T47D (cell line): ENCODE results near the gene FAM149A.

ENCODE experiments used
- DNase-seq, 2 experiments: peaks; one replicate each; pipeline versions ENCODE4 v3.0.0 to v3.0.0-alpha.2; 2011 to 2012; ENCODE audit warnings: low read depth in 1 of 2, low spot score in 1 of 2
- JUND ChIP-seq: IDR thresholded peaks from 2 replicates; pipeline ENCODE4 v1.6.1; 2012; ENCODE audit warnings: low read depth
- in situ Hi-C: cut with HindIII; loops from 2 replicates; pipeline ENCODE4 v1.10.0; 2016; ENCODE audit warnings: low sequenced_read_pairs, low pct_unique_long_range_greater_than_20kb

The FAM149A gene

DNA sequence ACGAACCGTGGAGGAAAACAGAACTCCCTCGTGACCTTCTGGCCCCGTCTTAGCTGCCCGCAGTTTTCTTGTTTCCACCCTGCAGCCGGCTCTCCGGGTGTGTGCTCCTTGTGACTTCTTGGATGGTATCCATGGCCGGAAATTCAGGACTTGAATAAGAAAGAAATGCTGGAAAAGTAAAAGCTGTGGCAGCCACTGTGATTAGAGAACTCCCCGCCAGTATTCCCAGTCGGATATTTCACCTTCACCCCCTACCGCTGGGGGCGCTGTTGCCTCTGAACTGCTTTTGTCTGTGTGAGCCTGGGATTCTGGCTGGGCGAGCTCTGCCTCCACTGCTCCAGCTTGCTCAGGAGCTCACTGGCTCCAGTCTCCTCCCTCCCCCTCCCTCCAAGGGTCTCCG lies 45.4 kb downstream of the FAM149A start:
- in situ Hi-C loops: no loop called here
- no peak for DNase-seq
- TF ChIP-seq JUND: no peak

DNA sequence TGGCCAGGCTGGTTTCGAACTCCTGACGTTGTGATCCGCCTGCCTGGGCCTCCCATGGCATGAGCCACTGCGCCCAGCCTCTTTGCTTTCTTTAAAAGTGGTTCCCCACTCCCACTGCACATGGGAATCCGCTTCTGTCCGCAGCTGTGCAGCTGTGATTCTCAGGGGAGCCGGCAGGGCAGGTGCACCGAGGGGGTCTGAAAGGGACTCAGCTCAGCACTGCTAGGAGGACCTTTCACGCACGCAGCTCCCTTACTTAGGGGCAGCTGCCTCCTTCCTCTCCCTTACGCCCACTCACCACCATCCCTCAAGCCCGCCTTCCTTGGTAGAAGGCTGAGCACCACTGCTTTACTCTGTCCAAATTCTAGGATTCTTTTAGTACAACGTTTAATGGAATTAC lies 46.4 kb downstream of the FAM149A start:
- no peak for DNase-seq
- TF ChIP-seq JUND: no peak
- in situ Hi-C loops: no loop called here

GRCh38 chr4:186151499-186151898 lies 47.0 kb downstream of the FAM149A start:
- no peak for TF ChIP-seq JUND
- no peak for DNase-seq
- in situ Hi-C loops: no loop called here

- no peak for DNase-seq
- in situ Hi-C loops: no loop called here
- no peak for TF ChIP-seq JUND
Measured at GRCh38 chr4:186158021-186158813, 53.7 kb downstream of the FAM149A start.

DNA sequence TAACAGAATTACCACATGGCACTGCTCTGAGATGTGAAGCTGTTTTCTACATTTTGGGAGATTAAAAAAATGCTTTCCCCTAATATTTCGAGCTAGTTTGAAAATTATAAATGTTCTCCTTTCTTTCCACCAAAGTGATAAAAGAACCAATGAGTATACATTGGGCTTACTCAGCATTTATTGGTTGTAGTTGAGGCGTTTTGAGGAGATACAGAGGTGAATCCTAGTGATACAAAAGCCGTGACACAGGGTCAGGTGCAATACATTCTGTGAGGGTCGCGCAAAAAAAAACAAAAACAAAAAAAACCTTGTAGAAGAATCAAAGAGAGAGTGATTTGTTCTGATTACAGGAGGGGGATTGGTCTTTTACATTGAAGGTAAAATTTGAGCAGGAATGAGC lies 54.5 kb downstream of the FAM149A start:
- no peak for TF ChIP-seq JUND
- in situ Hi-C loops: no loop called here
- no peak for DNase-seq

- no peak for TF ChIP-seq JUND
- in situ Hi-C loops: no loop called here
- DNase-seq: no peak
Measured at GRCh38 chr4:186159613-186160012, 55.1 kb downstream of the FAM149A start.

DNA sequence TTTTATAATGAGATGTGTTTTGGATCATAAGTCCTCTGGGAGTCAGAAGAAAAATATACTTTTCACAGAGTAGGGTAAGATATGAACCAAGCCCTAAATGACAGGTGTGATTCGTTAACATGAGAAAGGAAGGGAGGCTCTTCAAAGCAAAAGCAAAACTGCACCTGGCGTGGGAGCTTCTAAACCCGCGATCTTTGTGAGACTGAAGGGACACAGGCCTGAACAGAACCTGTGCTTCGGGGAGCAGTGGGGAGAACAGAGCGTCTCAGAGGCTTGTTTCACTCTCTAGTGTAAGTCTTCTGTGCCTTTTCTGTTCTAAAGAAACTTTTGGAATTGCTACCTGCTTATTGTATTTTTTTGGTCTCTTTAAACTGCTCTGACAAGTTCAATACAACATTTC lies 56.6 kb downstream of the FAM149A start:
- no peak for TF ChIP-seq JUND
- no peak for DNase-seq
- in situ Hi-C loops: no loop called here

GRCh38 chr4:186166852-186167512 lies 62.5 kb downstream of the FAM149A start:
- no peak for DNase-seq
- in situ Hi-C loops: no loop called here
- TF ChIP-seq JUND: no peak

DNA sequence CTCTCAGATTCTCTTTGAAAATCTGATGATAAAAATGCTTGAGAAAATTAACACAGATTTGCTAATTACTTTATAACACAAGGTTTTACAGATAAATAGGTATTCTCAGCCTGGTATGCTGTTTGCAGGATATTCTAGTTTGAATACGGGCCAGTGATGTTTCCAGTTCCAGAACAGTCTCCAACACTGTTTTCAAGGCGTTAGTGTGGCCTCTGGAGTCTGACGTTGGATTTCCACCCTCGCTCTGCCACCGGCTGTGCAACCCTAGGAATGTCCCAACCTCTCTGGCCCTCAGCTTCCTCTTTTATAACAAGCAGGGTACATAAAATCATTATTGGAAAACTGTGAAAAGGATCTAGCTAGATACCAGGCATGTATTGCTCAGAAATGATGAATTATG lies 63.1 kb downstream of the FAM149A start:
- no peak for TF ChIP-seq JUND
- in situ Hi-C loops: no loop called here
- DNase-seq: no peak

DNA sequence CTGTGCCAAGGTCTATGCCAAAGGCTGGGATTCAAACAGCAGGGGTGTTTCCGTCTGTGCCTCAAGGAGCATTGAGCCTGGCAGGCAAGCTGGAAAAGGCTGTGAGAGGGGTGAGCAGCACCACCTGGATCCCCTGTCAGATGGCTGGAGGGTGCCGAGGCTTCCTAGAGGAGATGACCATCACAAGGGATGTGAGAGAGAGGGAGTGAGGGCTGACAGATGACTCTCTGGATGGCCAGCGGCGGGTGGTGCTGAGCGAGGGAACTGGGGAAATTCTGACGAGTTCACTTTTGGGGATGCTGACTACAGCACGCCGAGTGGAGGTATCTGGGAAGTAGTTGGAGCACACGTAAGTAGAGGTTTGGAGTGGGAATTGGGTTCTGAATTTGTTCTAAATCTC lies 64.2 kb downstream of the FAM149A start:
- TF ChIP-seq JUND: no peak
- in situ Hi-C loops: no loop called here
- DNase-seq: no peak

GRCh38 chr4:186169333-186169944 lies 64.9 kb downstream of the FAM149A start:
- no peak for DNase-seq
- in situ Hi-C loops: no loop called here
- no peak for TF ChIP-seq JUND

DNA sequence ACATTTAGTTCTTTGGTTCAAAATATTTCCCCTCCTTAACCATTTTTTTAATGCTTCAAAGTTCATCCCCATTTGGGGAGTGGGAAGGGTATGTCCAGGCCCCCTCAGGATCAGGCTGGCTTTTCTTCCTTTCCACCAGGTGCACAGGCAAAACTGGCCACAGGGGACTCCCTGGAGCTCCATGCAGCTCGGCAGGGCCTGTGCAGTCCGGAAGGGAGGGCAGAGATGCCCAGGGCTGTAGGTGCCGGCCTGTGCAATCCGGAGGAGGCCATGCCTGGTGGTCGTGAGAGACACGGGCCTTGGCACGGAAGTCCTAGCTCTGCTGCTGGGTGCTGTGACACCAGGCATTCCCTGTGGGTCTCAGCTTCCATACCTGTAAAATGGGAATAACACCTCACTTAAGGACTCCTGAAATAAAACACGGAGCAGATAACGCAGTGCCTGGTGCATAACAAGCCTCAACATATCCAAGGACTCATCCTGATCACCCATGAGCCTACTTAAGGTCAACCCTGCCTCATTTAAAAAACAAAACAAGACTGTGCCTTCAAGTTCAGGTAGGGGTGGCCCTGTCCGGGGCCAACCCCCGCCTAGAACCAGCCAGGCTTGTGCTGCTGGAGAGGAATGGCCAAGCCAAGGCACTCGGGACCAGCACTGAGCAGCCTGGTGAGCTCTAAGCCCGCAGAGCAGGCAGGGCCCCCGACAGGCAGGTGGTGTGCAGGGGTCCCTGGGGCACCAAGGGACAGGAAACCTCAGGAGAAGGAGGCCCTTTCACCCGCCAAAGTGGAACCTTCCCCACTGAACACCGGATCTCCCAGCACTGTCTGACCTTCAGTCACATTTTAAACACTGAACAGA lies 65.7 kb downstream of the FAM149A start:
- in situ Hi-C loops: no loop called here
- TF ChIP-seq JUND: no peak

More for the DNA sequence above, 65.7 kb downstream of the FAM149A start:
- no peak for DNase-seq
